GM19035 (cell line): ENCODE measurements around the gene NR1D1.

Experiments used
- ATAC-seq: cut with Tn5 transposase; IDR thresholded peaks from one replicate; pipeline ENCODE4 v1.9.1; 2021; ENCODE audit not compliant: unreplicated experiment

NR1D1 gene

DNA sequence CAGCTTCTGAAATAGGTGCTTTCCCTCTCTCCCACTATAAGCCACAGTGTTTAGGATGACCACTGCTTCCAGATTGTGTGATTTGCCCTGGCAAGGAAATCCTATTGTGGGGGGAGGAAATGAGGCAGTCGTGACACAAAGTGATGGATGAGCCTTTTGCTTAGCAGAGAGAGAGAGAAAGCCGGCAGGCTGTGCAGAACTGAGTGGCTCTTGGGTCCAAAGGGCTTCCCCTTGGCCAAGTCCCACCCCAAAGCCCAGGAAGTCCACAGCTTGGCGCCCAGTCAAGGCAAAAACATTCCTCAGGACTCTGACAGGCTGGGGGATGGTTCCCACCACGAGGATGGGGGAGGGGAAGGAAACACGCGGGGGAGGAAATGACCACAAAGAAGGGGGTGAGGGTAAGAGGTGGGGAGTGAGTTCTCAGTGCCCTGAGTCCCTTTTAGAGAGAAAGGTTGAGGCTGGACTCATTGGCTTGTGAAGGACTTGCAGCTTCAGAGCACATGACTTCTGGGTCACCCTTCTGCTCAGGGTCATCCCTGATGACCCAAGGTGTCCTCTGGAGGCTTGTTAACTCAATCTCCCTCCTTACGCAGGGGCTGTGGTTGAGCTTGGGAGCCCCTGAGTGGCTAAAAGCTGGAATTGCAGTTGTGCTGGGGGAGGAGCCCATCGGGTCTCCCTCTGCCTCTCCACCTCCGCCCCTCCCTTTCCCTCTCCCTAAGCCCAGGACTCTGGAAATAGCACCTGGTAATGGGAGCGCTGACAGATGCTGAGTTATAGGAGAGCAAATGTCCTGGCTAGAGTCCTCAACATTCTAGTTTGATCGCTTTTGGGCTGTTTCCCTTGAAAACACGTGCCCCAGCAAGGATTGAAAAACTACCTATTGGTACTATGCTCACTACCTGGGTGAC lies 11.1 kb upstream of the NR1D1 start:
- no peak for ATAC-seq

DNA sequence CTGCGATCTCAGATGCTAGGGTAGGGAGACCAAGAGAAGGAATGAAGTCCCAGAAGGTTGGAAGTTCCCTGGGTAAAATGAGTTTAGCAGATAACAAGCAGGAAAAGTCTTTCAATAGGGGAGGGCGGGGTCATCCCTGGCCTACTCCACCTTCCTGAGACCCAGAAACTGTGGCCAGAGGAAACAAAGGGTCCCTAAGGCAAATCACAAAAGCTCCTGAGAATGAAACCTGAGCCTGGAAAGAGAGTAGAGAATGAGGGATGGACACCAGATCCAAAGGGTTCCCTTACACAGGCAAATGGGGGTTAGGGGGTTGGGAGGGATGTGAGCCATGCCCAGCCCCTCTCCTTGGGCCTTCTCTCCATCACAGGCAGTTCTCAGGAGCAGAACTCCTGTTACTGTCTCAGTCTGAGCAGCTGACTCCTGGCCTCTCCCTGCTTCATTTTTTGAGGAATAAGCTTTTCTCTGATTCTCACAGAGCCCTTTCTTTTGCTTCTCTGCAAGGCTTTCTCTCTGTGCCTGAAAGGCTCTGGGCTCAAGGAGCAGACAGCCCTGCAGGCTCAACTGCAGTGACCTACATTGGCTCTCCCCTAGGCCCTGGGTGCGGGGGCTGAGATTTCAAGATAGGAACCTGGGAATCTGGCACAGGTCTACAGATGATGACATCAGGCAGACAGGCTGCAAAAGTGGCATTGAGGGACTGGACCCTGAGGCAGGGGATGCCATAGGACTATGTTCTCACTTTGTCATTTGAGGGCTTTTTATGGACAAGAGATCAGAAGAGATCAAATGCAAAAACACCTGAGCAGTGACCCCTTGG lies 9.8 kb upstream of the NR1D1 start:
- ATAC-seq, result no peak

DNA sequence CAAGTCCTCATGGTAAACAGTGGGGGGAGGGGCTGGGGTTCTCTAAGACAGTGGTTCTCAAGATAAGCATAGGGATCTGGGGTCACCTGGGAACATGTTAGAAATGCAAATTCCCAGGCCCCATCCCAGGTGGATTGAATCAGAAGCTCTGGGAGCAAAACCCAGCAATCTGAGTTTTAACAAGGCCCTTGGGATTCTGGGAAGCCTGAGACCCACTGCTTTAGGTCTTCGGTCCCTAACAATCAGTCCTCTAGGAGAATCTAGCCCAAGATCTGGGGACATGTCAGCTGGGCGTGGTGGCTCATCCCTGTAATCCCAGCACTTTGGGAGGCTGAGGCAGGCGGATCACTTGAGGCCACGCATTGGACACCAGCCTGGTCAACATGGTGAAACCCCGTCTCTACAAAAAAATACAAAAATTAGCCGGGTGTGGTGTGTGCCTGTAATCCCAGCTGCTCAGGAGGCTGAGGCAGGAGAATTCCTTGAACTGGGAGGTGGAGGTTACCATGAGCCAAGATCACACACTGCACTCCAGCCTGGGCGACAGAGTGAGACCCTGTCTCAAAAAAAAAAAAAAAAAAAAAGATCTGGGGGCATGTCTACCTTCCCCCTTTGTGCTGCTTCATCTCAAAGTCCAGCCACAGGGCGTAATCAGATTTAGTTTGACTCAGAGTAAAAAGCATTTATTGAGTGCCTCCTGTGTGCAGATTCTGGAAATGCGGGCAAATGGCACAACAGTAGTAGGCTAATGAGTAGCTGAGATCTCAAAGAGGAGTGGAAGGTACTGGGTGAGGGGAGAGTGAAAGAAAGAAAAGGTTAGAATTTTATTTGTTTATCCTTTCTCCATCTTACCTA lies 8.8 kb upstream of the NR1D1 start:
- ATAC-seq, result no peak

DNA sequence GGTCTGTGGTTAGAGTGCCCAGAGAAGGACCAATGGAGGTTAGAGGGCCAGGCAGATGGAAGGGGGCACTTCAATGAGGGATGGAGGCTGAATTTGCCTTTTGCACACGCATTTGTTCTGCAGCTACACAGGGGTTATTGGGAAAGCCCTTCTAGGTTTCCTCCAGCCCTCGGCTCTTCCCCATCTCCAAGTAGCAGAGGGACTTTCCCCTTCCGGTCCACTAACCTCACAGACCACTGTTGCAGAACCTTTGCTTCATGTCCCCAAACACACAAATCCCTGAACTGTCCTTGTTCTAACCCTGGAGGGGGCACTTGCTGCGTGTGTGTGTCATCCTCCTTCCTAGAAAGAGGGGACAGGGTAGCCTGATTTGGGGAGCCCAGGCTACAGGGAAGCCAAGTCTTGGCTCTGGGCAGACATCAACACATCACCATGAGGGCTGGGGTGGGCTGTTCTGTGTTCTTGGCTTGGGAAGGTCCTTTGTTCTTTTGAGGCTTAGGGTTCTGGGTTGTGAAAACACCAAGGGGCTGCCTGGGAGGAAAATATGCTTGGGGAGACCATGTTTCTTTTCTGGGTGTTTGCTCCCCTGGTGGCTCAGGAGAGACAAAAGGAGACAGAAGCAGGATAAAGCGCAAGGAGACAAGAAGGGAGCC lies 7.3 kb upstream of the NR1D1 start:
- ATAC-seq, result no peak

DNA sequence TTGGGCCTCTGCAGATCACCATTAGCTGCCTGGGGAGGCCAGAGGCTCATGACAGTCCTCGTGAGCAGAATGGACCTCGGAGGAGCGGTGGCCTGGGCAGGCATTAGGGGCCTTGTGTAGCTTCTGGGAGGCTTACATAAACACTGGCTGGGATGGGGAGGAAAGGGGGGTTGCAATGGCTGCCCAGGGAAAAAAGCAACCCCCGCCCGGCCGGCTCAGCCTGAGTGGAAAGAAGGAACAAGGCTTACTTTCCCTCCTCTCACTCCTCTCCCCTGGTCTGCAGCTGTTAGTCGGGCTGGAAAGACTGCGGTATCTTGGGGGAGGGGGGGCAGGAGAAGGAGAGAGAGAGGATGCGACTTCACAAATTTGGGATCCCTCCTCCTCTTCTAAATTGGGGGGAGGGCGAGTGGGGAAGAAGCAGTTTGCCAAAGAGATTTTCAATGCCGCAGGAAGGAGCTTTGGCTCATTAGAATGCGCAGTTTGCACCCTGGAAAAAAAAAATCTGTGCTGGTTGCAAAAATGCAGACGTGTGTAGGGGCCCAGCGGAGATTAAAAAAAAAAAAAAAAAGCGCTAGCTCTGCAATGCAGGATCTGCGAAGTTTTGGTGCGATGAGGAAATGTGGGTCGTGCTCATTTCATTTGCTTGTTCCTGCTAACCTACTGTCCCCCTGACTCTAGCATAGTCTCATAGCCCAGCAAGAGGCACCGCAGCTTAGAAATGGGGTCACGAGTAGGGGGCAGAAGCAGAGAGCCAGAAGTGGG lies 6.6 kb upstream of the NR1D1 start:
- ATAC-seq, result no peak

DNA sequence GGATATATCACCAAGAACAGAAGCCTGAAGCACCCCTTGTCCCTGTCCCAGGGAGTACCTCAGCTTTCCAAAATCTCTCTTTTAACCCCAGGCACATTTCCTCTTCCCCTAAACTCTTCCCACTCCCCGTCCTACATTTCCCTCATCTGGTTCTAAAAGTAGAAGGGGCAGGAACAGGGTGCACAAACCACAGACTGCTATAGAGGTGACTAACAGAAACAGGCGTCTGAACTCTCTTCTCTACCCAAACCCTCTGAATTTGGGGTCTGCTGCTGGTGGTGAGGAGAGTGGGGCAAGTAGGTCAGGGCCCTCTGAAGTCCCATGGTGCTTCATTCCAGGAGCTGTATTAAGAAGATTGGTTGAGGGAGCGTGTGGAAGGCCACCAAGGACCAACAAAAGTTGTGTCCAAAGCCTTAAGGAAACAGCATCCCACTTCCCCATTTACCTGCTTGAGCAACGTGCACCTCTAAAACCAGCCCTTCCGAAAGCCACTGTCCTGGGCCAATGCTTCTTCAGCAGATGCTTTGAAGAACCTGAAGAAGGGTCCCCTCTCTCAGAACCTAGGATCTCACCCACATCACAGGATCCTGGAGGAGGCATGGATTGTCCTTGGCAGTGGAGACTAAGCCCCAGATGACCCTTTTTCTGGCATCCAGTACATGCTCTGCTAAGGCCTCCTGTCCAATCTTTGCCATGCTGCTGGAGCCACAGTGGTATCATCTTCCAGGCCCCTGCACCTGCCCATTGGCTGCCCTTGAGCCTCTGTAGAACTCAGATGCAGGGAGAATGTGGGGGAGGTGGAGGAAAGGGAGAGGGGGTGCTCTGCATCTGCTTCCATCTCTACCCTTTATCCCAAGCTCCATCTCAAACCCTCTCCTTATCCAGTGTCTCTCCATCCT lies 5.7 kb upstream of the NR1D1 start:
- no peak for ATAC-seq

DNA sequence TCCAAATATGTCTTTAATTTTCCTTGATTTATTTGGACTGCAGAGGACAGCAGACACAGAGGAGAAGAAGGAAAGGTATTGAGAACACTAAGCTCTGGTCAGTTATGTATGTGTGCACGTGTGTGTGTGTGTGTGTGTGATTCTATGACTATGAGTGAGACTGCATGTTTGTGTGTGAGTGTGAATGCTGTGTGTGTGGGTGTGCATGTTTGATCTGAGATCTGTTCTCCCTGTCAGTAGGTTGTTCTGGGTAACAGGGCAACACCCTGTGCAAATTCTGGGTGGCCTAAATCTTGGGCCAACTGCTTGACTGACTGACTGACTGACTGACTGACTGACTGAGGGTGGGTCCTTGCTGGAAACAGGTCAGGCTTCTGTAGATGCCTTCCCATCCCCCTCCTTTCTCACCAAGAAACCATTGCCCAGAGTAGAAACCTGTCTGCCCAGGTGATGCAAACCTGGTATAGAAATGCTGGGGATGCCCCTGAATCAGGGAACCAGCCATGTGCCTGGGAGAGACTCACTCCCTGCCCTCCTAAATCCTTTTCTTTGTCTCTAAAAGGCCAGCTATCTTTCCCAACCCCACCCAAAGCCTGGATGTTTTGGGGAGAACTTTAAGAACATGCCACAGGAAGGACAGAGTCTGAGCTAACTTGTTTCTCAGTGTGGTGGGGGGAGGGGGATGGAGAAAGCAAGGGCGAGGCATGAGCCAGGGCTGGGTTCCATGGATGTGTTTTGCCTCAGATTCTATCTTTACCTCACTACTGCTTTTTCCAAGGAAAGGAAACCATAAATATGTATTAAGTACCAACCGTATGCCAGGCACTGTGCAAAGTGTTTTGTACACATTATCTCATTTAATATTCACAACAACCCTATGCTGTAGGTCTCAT lies 4.5 kb upstream of the NR1D1 start:
- ATAC-seq, result no peak

DNA sequence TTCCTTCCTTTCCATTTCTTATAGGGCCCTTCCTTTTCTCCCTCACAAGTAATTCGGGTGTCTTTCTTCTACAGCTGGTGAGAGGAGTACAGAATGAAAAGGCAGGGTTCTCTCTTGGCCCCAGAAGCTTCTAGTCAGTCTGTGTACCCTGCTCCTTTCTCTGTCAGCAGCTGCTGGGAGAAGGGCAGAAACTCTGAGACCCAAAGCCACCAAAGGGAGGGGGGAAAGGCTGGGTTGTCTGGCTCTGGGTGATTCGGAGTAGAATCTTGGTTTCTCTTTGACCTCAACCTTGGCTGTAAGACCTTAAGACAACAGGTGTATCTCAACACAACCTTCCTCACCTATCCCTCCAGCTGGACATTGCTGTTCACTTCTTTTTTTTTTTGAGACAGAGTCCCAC lies 3.3 kb upstream of the NR1D1 start:
- ATAC-seq, result no peak

DNA sequence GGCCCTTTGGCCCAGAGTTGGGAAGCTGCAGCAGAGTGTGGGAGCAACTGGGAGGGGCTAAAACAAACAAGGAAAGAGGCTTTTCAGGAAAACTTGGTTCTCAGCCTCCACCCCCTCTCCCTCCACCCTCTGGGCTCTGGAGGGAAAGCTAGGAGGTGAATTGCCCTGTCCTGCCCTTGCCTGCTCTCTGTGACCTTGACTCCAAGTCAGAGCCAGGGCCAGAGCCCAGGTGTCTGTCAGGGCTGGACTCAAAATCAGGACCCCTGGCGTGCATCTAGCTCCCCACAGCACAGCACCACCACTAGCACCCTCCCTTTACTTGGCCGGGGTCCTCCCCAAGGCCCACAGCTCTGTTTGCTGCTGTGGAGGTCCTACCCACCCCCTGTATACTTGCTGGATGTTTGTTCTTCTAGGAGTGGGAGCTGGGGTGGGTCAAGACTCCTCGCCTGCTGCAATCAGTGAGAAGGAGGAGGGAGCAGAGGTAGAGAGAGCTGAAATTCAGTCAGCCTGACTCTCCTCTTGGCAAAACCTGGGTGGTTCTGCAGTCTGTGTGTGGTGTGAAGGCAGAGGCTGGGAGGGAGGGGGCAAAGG lies 2.8 kb upstream of the NR1D1 start:
- ATAC-seq, result no peak

DNA sequence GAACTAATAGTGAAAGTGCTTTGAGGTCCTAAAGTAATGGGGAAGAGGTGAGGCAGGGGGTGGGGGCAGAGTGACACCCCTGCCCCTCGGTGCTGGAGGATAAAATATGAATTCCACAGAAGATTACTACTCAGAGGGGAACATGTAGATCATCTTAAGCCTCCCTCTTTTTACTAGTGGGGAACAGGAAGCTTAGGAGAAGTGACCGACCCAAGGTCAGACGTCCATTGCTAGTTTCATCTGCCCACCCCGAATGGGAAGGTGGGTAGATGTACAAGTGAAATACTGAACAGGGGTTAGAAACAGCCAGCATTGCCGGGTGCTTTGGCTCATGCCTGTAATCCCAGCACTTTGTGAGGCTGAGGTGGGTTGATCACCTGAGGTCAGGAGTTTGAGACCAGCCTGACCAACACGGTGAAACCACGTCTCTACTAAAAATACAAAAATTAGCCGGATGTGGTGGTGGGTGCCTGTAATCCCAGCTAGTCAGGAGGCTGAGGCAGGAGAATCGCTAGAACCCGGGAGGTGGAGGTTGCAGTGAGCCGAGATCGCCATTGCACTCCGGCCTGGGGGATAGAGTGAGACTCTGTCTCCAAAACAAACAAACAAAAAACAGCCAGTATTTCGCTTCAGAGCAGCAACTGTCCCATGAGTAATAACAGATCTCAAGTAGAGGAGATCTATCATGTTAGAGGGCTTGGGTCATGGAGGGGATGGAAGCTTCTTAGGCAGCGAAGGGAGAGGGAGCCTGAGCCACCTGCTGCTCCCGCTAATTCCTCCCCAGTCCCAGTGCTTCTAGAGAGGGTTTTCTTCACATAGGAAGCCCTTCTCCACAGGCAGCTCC lies 1.2 kb upstream of the NR1D1 start:
- ATAC-seq, result no peak

DNA sequence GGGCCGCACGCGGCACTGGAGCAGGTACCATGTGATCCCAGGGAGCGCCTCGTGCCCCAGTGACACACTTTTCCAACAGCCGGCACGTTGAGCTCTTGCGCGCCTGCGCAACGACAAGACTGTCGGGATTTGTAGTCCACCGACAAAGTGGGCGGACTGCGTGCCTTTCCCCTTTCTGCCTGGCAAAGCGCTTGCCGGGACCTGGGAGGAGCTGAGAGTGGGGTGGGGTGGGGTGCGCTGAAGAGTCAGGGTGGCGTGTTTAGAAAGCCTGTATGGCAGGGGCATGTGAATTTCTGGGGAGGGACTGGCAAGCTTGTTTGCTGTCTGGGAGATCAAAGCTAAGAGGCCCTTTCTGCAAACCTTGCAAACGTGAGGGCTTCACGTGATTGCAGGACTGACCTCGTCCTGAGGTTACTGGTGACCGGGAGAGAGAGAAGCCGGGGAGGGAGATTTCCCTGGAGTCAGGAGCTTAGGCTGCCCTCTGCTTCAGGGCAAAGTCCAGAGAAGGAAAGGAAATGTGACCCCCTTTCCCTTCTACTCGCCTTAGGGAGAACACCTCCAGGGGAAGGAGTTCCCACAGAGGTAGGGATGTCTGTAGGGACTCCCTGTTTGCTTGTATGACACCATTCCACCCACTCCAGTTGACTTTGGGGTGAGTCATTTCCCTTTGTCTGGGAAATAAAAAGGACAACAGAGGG lies 429 bp upstream of the NR1D1 start:
- peak; percentile 32 for ATAC-seq

DNA sequence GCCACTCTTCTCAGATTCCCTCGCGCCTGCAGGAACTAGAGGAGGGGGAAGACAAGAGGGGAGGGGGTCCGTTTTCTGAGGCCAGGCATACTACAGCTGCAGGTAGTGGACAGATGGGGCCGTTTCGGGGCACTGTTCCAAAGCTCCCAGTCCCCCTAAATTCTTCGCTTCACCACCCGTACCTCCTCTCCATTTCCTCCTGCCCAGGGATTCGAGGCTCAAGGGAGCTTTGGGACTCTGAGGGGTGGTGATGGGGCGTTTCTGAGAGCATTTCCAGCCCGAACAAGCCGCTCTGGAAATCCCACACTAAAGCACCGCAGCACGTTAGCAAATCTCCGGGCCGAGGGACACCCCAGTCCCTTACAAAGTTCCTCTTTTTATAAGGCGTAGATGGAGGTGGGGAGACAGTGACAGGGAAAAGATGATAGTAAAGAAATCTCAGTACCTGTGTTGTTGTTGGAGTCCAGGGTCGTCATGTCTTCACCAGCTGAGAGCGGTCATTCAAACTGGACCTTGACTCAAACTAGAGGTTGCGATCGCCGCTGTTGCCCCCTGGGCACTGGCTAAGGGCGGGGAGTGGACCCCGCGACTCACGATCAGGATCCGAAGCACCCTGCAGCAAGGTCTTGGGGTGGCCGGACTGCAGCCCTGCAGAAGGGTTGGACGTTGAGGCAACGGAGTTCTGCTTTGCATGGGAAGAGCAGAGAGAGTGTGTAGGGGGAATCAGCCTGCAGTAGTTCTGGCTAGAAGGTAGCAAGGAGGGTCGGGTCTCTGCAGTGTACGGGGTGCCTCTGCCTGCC lies 570 bp downstream of the NR1D1 start:
- no peak for ATAC-seq

DNA sequence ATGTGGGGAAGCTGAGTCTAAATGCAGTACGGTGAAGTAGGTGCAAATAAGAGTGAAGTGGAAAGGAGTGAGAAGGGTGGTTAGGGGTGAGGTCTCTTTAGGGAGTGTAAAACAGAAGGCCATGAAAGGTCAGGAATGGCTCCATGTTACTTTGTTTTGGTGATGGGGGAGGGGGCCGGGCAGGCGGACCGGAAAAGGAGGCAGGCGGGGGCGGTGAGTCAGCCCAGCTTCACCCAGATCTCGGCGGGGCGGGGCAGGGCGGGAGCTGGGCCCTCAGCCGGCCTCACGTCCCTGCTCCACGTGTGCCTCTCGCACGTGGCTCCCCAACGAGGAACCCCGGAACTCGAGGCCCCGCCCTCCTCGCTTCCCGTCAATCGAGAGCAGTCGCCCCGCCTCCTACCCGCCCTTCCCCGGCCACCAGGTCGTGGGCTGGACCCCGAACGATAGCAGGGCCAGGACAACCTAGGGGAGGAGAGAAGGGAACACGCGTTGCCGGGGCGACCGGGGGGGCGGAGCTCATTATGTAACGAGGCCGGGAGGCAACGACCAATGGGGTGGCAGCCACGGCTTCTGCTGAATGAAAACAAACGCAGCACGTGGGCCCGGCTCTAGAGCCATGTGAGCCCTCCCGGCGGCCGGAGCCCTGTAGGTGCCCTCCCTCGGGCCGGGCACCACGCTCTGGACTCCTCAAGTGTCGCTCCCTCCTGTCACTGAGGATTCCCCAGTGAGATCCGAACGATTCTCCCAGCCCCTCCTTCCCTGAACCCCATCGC lies 1.4 kb downstream of the NR1D1 start:
- ATAC-seq, result peak; percentile 60
